ENCODE data around the gene RAB9A. TPM values are rescaled to one million over a fixed set of nuclear protein-coding genes. Genes with fewer than 3 reads are reported as not detected.

RAB9A gene
- total RNA-seq, 1 experiment from 2014 or later: 15.3 TPM

GRCh38 chrX:13716455-13716854, 27.5 kb downstream of the RAB9A start:
- CTCF ChIA-PET: no interaction called here
- no peak overlapping the region for H3K27ac ChIP-seq (ENCODE audit: low read length)
- POLR2A ChIA-PET: no interaction called here
- H3K4me1 ChIP-seq (ENCODE audit: control insufficient read depth, insufficient read depth, low read length): no peaks in the 10 kb centered on the region
- ATAC-seq (no peak), DNase-seq (ENCODE audit: low read depth, low spot score) (no peak)
- no peaks in the 10 kb centered on the region for H3K9me3 ChIP-seq (ENCODE audit: control insufficient read depth, insufficient read depth, low read depth, low read length)
- no peak overlapping the region for H3K4me3 ChIP-seq (ENCODE audit: low read depth in 2 of 2, low read length in 2 of 2)
- no TSS peak for BruUV-seq (replicated peaks)
- no peaks in the 10 kb centered on the region; the same call in 1 of the 2 replicates for H3K36me3 ChIP-seq (ENCODE audit: control insufficient read depth, insufficient read depth, low read length)
- TF ChIP-seq SIN3A (IDR thresholded peaks at IDR 0.05; ENCODE audit: borderline replicate concordance, insufficient read depth, low read depth, low read length) (no peak), CTCF (IDR thresholded peaks at IDR 0.05) (no peak), POLR2AphosphoS5 (IDR thresholded peaks at IDR 0.05; ENCODE audit: low read depth, low read length) (no peak), REST (IDR thresholded peaks at IDR 0.05; ENCODE audit: insufficient read depth in 1 of 2, low read depth in 2 of 2, low read length in 1 of 2) (no peak), TCF7L2 (IDR thresholded peaks at IDR 0.05; ENCODE audit: low read depth, low read length) (no peak)
- no peaks in the 10 kb centered on the region for H3K27me3 ChIP-seq (ENCODE audit: control insufficient read depth, insufficient read depth, low read length)
- intact Hi-C loops (cut with micrococcal nuclease; ENCODE audit: unreplicated experiment): no loop called here
- in situ Hi-C loops (cut with HindIII; ENCODE audit: low pct_unique_long_range_greater_than_20kb, low sequenced_read_pairs): no loop called here

GRCh38 chrX:13716905-13717304, 28.0 kb downstream of the RAB9A start:
- ATAC-seq (no peak), DNase-seq (ENCODE audit: low read depth, low spot score) (no peak)
- Histone ChIP-seq H3K36me3 (ENCODE audit: control insufficient read depth, insufficient read depth, low read length) (no peaks in the 10 kb centered on the region; the same call in 1 of the 2 replicates), H3K9me3 (ENCODE audit: control insufficient read depth, insufficient read depth, low read depth, low read length) (no peaks in the 10 kb centered on the region), H3K27me3 (ENCODE audit: control insufficient read depth, insufficient read depth, low read length) (no peaks in the 10 kb centered on the region), H3K4me3 (ENCODE audit: low read depth in 2 of 2, low read length in 2 of 2) (no peak overlapping the region), H3K4me1 (ENCODE audit: control insufficient read depth, insufficient read depth, low read length) (no peaks in the 10 kb centered on the region), H3K27ac (ENCODE audit: low read length) (no peak overlapping the region)
- in situ Hi-C loops (cut with HindIII; ENCODE audit: low pct_unique_long_range_greater_than_20kb, low sequenced_read_pairs): no loop called here
- intact Hi-C loops (cut with micrococcal nuclease; ENCODE audit: unreplicated experiment): no loop called here
- ChIA-PET CTCF (no interaction called here), POLR2A (no interaction called here)
- no peak for TF ChIP-seq TCF7L2 (IDR thresholded peaks at IDR 0.05; ENCODE audit: low read depth, low read length)
- TF ChIP-seq SIN3A (IDR thresholded peaks at IDR 0.05; ENCODE audit: borderline replicate concordance, insufficient read depth, low read depth, low read length): no peak
- no peak for TF ChIP-seq POLR2AphosphoS5 (IDR thresholded peaks at IDR 0.05; ENCODE audit: low read depth, low read length)
- no peak for TF ChIP-seq CTCF (IDR thresholded peaks at IDR 0.05)
- no peak for TF ChIP-seq REST (IDR thresholded peaks at IDR 0.05; ENCODE audit: insufficient read depth in 1 of 2, low read depth in 2 of 2, low read length in 1 of 2)
- BruUV-seq (replicated peaks): no TSS peak
